Measurements from ENCODE around the gene MICAL1.

GRCh38 chr6:109411034-109411433 lies 44.5 kb downstream of the MICAL1 start:
- TF ChIP-seq, protein P1, sequence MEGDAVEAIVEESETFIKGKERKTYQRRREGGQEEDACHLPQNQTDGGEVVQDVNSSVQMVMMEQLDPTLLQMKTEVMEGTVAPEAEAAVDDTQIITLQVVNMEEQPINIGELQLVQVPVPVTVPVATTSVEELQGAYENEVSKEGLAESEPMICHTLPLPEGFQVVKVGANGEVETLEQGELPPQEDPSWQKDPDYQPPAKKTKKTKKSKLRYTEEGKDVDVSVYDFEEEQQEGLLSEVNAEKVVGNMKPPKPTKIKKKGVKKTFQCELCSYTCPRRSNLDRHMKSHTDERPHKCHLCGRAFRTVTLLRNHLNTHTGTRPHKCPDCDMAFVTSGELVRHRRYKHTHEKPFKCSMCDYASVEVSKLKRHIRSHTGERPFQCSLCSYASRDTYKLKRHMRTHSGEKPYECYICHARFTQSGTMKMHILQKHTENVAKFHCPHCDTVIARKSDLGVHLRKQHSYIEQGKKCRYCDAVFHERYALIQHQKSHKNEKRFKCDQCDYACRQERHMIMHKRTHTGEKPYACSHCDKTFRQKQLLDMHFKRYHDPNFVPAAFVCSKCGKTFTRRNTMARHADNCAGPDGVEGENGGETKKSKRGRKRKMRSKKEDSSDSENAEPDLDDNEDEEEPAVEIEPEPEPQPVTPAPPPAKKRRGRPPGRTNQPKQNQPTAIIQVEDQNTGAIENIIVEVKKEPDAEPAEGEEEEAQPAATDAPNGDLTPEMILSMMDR (IDR thresholded peaks at IDR 0.05; ENCODE audit: poor library complexity, severe bottlenecking): no peak
- TF ChIP-seq EZH2 (IDR thresholded peaks at IDR 0.05; ENCODE audit: borderline replicate concordance, insufficient read depth, low read length, poor library complexity, severe bottlenecking) (no peak), POLR2AphosphoS5 (IDR thresholded peaks at IDR 0.05) (no peak), EP300 (conservative IDR thresholded peaks at IDR 0.05; ENCODE audit: poor library complexity, severe bottlenecking) (no peak), TAF1 (IDR thresholded peaks at IDR 0.05; ENCODE audit: low read depth) (no peak), REST (IDR thresholded peaks at IDR 0.05; ENCODE audit: borderline replicate concordance) (no peak), MXI1 (conservative IDR thresholded peaks at IDR 0.05; ENCODE audit: poor library complexity, severe bottlenecking) (no peak), RAD21 (conservative IDR thresholded peaks at IDR 0.05) (no peak)

Measured in neural cell (in vitro differentiated cells).